ENCODE measurements around the gene IGF2. TPM values are rescaled to one million over a fixed set of nuclear protein-coding genes. Genes with fewer than 3 reads are reported as not detected.
"Not testable (repeated sequence)": the region's sequence is repeated elsewhere in the genome, so short reads cannot be mapped to it uniquely, and the experiment has no call there.

The IGF2 gene
- total RNA-seq, 1 experiment from 2014 or later = 14.5 TPM

GRCh38 chr11:2126520-2127085, 12.6 kb downstream of the IGF2 start:
- Histone ChIP-seq H3K36me3 (ENCODE audit: control insufficient read depth, insufficient read depth, low read length) (no peaks in the 10 kb centered on the region), H3K9me3 (ENCODE audit: control insufficient read depth, insufficient read depth, low read depth, low read length) (no peaks in the 10 kb centered on the region), H3K4me3 (ENCODE audit: low read depth in 2 of 2, low read length in 2 of 2) (no peak overlapping the region), H3K4me1 (ENCODE audit: control insufficient read depth, insufficient read depth, low read length) (no peaks in the 10 kb centered on the region), H3K27ac (ENCODE audit: low read length) (no peak overlapping the region), H3K27me3 (ENCODE audit: control insufficient read depth, insufficient read depth, low read length) (no peaks in the 10 kb centered on the region)
- in situ Hi-C loops (cut with HindIII; ENCODE audit: low pct_unique_long_range_greater_than_20kb, low sequenced_read_pairs) = no loop called here
- DNase-seq (ENCODE audit: low read depth, low spot score) (no peak), ATAC-seq (no peak)
- TF ChIP-seq SIN3A (IDR thresholded peaks at IDR 0.05; ENCODE audit: borderline replicate concordance, insufficient read depth, low read depth, low read length) (no peak), CTCF (IDR thresholded peaks at IDR 0.05) (no peak), POLR2AphosphoS5 (IDR thresholded peaks at IDR 0.05; ENCODE audit: low read depth, low read length) (no peak), TCF7L2 (IDR thresholded peaks at IDR 0.05; ENCODE audit: low read depth, low read length) (no peak), REST (IDR thresholded peaks at IDR 0.05; ENCODE audit: insufficient read depth in 1 of 2, low read depth in 2 of 2, low read length in 1 of 2) (no peak)
- intact Hi-C loops (cut with micrococcal nuclease; ENCODE audit: unreplicated experiment) = no loop called here
- POLR2A ChIA-PET = no interaction called here
- CTCF ChIA-PET = no interaction called here
- BruUV-seq (replicated peaks) = no TSS peak

- H3K9me3 ChIP-seq (ENCODE audit: control insufficient read depth, insufficient read depth, low read depth, low read length); in situ Hi-C loops (cut with HindIII; ENCODE audit: low pct_unique_long_range_greater_than_20kb, low sequenced_read_pairs); H3K4me1 ChIP-seq (ENCODE audit: control insufficient read depth, insufficient read depth, low read length); POLR2A ChIA-PET; H3K27ac ChIP-seq (ENCODE audit: low read length); ATAC-seq; intact Hi-C loops (cut with micrococcal nuclease; ENCODE audit: unreplicated experiment); H3K36me3 ChIP-seq (ENCODE audit: control insufficient read depth, insufficient read depth, low read length); DNase-seq (ENCODE audit: low read depth, low spot score); BruUV-seq (replicated peaks); CTCF ChIA-PET; H3K27me3 ChIP-seq (ENCODE audit: control insufficient read depth, insufficient read depth, low read length); H3K4me3 ChIP-seq (ENCODE audit: low read depth in 2 of 2, low read length in 2 of 2): not testable (repeated sequence)
Measured at GRCh38 chr11:2124736-2125484, 14.3 kb downstream of the IGF2 start.

- H3K4me1 ChIP-seq (ENCODE audit: control insufficient read depth, insufficient read depth, low read length) = no peaks in the 10 kb centered on the region
- H3K9me3 ChIP-seq (ENCODE audit: control insufficient read depth, insufficient read depth, low read depth, low read length) = no peaks in the 10 kb centered on the region
- no peaks in the 10 kb centered on the region; the same call in 1 of the 2 replicates for H3K27me3 ChIP-seq (ENCODE audit: control insufficient read depth, insufficient read depth, low read length)
- ChIA-PET CTCF (interaction anchor here (0.6 kb wide), 1 partner anchor 26 kb away, joined by 5 read pairs; no protein-coding TSS in a partner anchor), POLR2A (no interaction called here)
- no peak overlapping the region for H3K27ac ChIP-seq (ENCODE audit: low read length)
- ATAC-seq = peak; percentile 46
- TF ChIP-seq SIN3A (IDR thresholded peaks at IDR 0.05; ENCODE audit: borderline replicate concordance, insufficient read depth, low read depth, low read length) = no peak
- no peak for TF ChIP-seq REST (IDR thresholded peaks at IDR 0.05; ENCODE audit: insufficient read depth in 1 of 2, low read depth in 2 of 2, low read length in 1 of 2)
- no peak for TF ChIP-seq TCF7L2 (IDR thresholded peaks at IDR 0.05; ENCODE audit: low read depth, low read length)
- TF ChIP-seq CTCF (IDR thresholded peaks at IDR 0.05) = no peak
- no peak for TF ChIP-seq POLR2AphosphoS5 (IDR thresholded peaks at IDR 0.05; ENCODE audit: low read depth, low read length)
- DNase-seq (ENCODE audit: low read depth, low spot score) = no peak
- no peaks in the 10 kb centered on the region for H3K36me3 ChIP-seq (ENCODE audit: control insufficient read depth, insufficient read depth, low read length)
- no TSS peak for BruUV-seq (replicated peaks)
- H3K4me3 ChIP-seq (ENCODE audit: low read depth in 2 of 2, low read length in 2 of 2) = no peak overlapping the region
- intact Hi-C loops (cut with micrococcal nuclease; ENCODE audit: unreplicated experiment) (no loop called here), in situ Hi-C loops (cut with HindIII; ENCODE audit: low pct_unique_long_range_greater_than_20kb, low sequenced_read_pairs) (no loop called here)
Measured at GRCh38 chr11:2123628-2123960, 15.6 kb downstream of the IGF2 start.

All from Panc1 (cell line).